H1 (cell line): ENCODE data around the gene PIAS1. TPM values are rescaled to one million over a fixed set of nuclear protein-coding genes. Genes with fewer than 3 reads are reported as not detected.
A peak's percentile ranks its signal among the peaks of the same experiment; 100 is the strongest.

Source experiments
- CTCF ChIA-PET: fragments of 300-600 bp; sonication (Branson Sonifier 250); formaldehyde crosslinking; loops from one replicate; lab custom pipeline; 2021; ENCODE audit not compliant: partially characterized antibody; lab: Charles Lee
- POLR2A ChIA-PET: fragments of 300-600 bp; sonication (Branson Sonifier 250); formaldehyde crosslinking; loops from one replicate; lab custom pipeline; 2021; ENCODE audit warnings: inconsistent platforms; ENCODE audit not compliant: partially characterized antibody; lab: Charles Lee
- DNase-seq, 2 experiments: peaks; one replicate each; pipeline versions ENCODE4 v3.0.0 to v3.0.0-alpha.2; 2010 to 2022; ENCODE audit warnings: low spot score in 2 of 2, low read depth in 1 of 2, mixed read lengths in 1 of 2
- FAIRE-seq: peaks from 2 replicates; lab custom pipeline; 2011; peaks lifted over from hg19 to GRCh38; lab: Jason Lieb, UNC
- H2AFZ ChIP-seq: 2 replicates; pipeline ENCODE4 v1.8.1; 2012; ENCODE audit warnings: low read length, inconsistent platforms
- H2AK5ac ChIP-seq: 2 replicates; pipeline ENCODE4 v1.6.1; 2013; ENCODE audit warnings: low read depth, low read length
- H2BK120ac ChIP-seq: replicated peaks from 2 replicates; pipeline ENCODE3; 2013; ENCODE audit warnings: low read depth, low read length, inconsistent platforms
- H2BK12ac ChIP-seq: 2 replicates; pipeline ENCODE4 v1.6.1; 2013; ENCODE audit warnings: low read depth, low read length
- H2BK15ac ChIP-seq: 2 replicates; pipeline ENCODE4 v1.6.1; 2013; ENCODE audit warnings: low read length
- H2BK20ac ChIP-seq: 2 replicates; pipeline ENCODE4 v1.6.1; 2013; ENCODE audit warnings: low read length
- H2BK5ac ChIP-seq: 2 replicates; pipeline ENCODE4 v1.6.1; 2013; ENCODE audit warnings: low read depth, low read length
- H3K14ac ChIP-seq: 2 replicates; pipeline ENCODE4 v1.6.1; 2013; ENCODE audit warnings: inconsistent platforms; ENCODE audit not compliant: insufficient read length
- H3K18ac ChIP-seq: 2 replicates; pipeline ENCODE4 v1.6.1; 2013; ENCODE audit warnings: low read length; ENCODE audit errors: extremely low read depth
- H3K23ac ChIP-seq: 2 replicates; pipeline ENCODE4 v1.6.1; 2013; ENCODE audit warnings: inconsistent platforms; ENCODE audit not compliant: insufficient read length
- H3K23me2 ChIP-seq: 2 replicates; pipeline ENCODE4 v1.6.1; 2013; ENCODE audit warnings: low read depth, low read length
- H3K27ac ChIP-seq: 2 replicates; pipeline ENCODE4 v1.6.1; 2011; ENCODE audit warnings: low read depth, low read length, inconsistent platforms
- H3K27me3 ChIP-seq, 4 experiments: replicated peaks in 1 of 4; 1 replicate in 1 of 4; 2 replicates in 3 of 4; pipeline versions ENCODE4 v1.6.1 to v1.8.1; 2011 to 2013; ENCODE audit warnings: low read length in 3 of 4, mild to moderate bottlenecking in 3 of 4, inconsistent platforms in 2 of 4, mixed read lengths in 2 of 4, moderate library complexity in 1 of 4; ENCODE audit not compliant: control insufficient read depth in 3 of 4, insufficient read depth in 3 of 4; ENCODE audit errors: extremely low read depth in 1 of 4
- H3K36me3 ChIP-seq, 4 experiments: 2 replicates each; pipeline versions ENCODE4 v1.6.1 to v1.8.1; 2011 to 2013; ENCODE audit warnings: mild to moderate bottlenecking in 4 of 4, low read length in 3 of 4, moderate library complexity in 2 of 4, control low read depth in 1 of 4, inconsistent platforms in 1 of 4; ENCODE audit not compliant: insufficient read depth in 4 of 4, control insufficient read depth in 2 of 4
- H3K4ac ChIP-seq: replicated peaks from 2 replicates; pipeline ENCODE3; 2013; ENCODE audit warnings: low read length, low read depth, mixed read lengths, inconsistent platforms; ENCODE audit not compliant: insufficient read length
- H3K4me1 ChIP-seq, 4 experiments: replicated peaks in 1 of 4; 1 replicate in 1 of 4; 2 replicates in 3 of 4; pipeline versions ENCODE4 v1.6.1 to v1.8.1; 2011 to 2013; ENCODE audit warnings: low read length in 3 of 4, inconsistent platforms in 2 of 4, mixed read lengths in 1 of 4; ENCODE audit not compliant: insufficient read depth in 4 of 4, control insufficient read depth in 3 of 4
- H3K4me2 ChIP-seq, 2 experiments: 2 replicates each; pipeline versions ENCODE4 v1.6.1 to v1.8.1; 2011 to 2013; ENCODE audit warnings: low read depth in 2 of 2, low read length in 2 of 2, control low read depth in 1 of 2, inconsistent platforms in 1 of 2, mild to moderate bottlenecking in 1 of 2; ENCODE audit not compliant: insufficient read depth in 1 of 2
- H3K4me3 ChIP-seq, 4 experiments: fragments of 200-600, 300-600 bp in 1 of 4; sonication (generic), shearing (Covaris generic), sonication (Bioruptor Twin) in 1 of 4; 2 replicates each; pipeline versions ENCODE4 v1.5.1 to v1.8.1; 2011 to 2016; ENCODE audit warnings: low read length in 4 of 4, low read depth in 3 of 4, control low read depth in 2 of 4, inconsistent platforms in 2 of 4, mild to moderate bottlenecking in 2 of 4, mixed read lengths in 1 of 4, moderate library complexity in 1 of 4; ENCODE audit not compliant: insufficient read depth in 2 of 4; ENCODE audit errors: extremely low read depth in 1 of 4
- H3K56ac ChIP-seq: replicated peaks from 2 replicates; pipeline ENCODE3; 2013; ENCODE audit warnings: low read depth, mild to moderate bottlenecking, mixed read lengths, low read length, inconsistent platforms; ENCODE audit not compliant: insufficient read length
- H3K79me1 ChIP-seq: 2 replicates; pipeline ENCODE4 v1.6.1; 2013; ENCODE audit warnings: low read depth, low read length, control low read depth
- H3K79me2 ChIP-seq, 2 experiments: 2 replicates each; pipeline versions ENCODE4 v1.6.1 to v1.8.1; 2012 to 2013; ENCODE audit warnings: low read length in 2 of 2, mild to moderate bottlenecking in 2 of 2, inconsistent platforms in 1 of 2; ENCODE audit not compliant: insufficient read depth in 2 of 2, control insufficient read depth in 1 of 2
- H3K9ac ChIP-seq, 4 experiments: replicated peaks in 1 of 4; 1 replicate in 1 of 4; 2 replicates in 3 of 4; pipeline versions ENCODE4 v1.6.1 to v1.8.1; 2011 to 2013; ENCODE audit warnings: low read depth in 3 of 4, low read length in 3 of 4, control low read depth in 2 of 4, mild to moderate bottlenecking in 2 of 4, moderate library complexity in 2 of 4, inconsistent platforms in 1 of 4; ENCODE audit errors: extremely low read depth in 1 of 4
- H3K9me3 ChIP-seq, 2 experiments: 2 replicates each; pipeline versions ENCODE4 v1.6.1 to v1.8.1; 2012 to 2013; ENCODE audit warnings: mild to moderate bottlenecking in 2 of 2, moderate library complexity in 2 of 2, control low read depth in 1 of 2, inconsistent platforms in 1 of 2, low read depth in 1 of 2, low read length in 1 of 2, mixed read lengths in 1 of 2; ENCODE audit not compliant: insufficient read depth in 2 of 2
- H4K20me1 ChIP-seq, 2 experiments: replicated peaks in 1 of 2; 2 replicates each; pipeline versions ENCODE3 to v1.8.1; 2011 to 2013; ENCODE audit warnings: inconsistent platforms in 2 of 2, low read length in 2 of 2, mild to moderate bottlenecking in 1 of 2; ENCODE audit not compliant: insufficient read depth in 2 of 2, control insufficient read depth in 1 of 2
- H4K5ac ChIP-seq: 2 replicates; pipeline ENCODE4 v1.6.1; 2013; ENCODE audit warnings: low read length, low read depth, mixed read lengths, inconsistent platforms; ENCODE audit not compliant: insufficient read length
- H4K8ac ChIP-seq: 2 replicates; pipeline ENCODE4 v1.8.0; 2013; ENCODE audit warnings: mild to moderate bottlenecking, moderate library complexity, low read length, inconsistent platforms; ENCODE audit not compliant: insufficient read depth; ENCODE audit errors: extremely low read depth
- H4K91ac ChIP-seq: replicated peaks from 2 replicates; pipeline ENCODE3; 2013; ENCODE audit warnings: low read length, mixed read lengths, inconsistent platforms; ENCODE audit not compliant: insufficient read length
- ATF3 ChIP-seq: IDR thresholded peaks from 2 replicates; pipeline ENCODE4 v1.6.1; 2011; ENCODE audit warnings: low read depth, mild to moderate bottlenecking, low read length; ENCODE audit not compliant: insufficient read depth
- CBX8 ChIP-seq: fragments of 300-800, 300-1000 bp; sonication (generic); IDR thresholded peaks from 2 replicates; pipeline ENCODE4 v1.7.1; 2016; ENCODE audit warnings: low read depth, low read length, borderline replicate concordance
- EZH2 ChIP-seq: fragments of 200-600 bp; sonication (generic); IDR thresholded peaks from 2 replicates; pipeline ENCODE4 v1.7.1; 2012; ENCODE audit warnings: low read depth, mild to moderate bottlenecking, moderate library complexity, low read length, inconsistent platforms; ENCODE audit not compliant: severe bottlenecking
- FOSL1 ChIP-seq: IDR thresholded peaks from 2 replicates; pipeline ENCODE4 v1.6.1; 2011; ENCODE audit warnings: mild to moderate bottlenecking, low read depth, low read length, moderate library complexity; ENCODE audit not compliant: insufficient read depth
- HDAC2 ChIP-seq, 2 experiments: fragments of 300-600 bp in 1 of 2; sonication (generic) in 1 of 2; IDR thresholded peaks; 2 replicates each; pipeline ENCODE4 v1.6.1; 2011 to 2012; ENCODE audit warnings: low read depth in 2 of 2, low read length in 2 of 2, mild to moderate bottlenecking in 2 of 2, moderate library complexity in 2 of 2, borderline replicate concordance in 1 of 2, inconsistent platforms in 1 of 2
- MAX ChIP-seq: IDR thresholded peaks from 2 replicates; pipeline ENCODE4 v1.6.1; 2012; ENCODE audit warnings: inconsistent platforms
- SIN3A ChIP-seq, 2 experiments: IDR thresholded peaks in 1 of 2; conservative IDR thresholded peaks in 1 of 2; 2 replicates each; pipeline ENCODE4 v1.6.1; 2011 to 2012; ENCODE audit warnings: low read length in 2 of 2, improper control_type of control experiment in 1 of 2, low read depth in 1 of 2, mild to moderate bottlenecking in 1 of 2
- WGBS, 2 experiments: shearing (Covaris generic) in 1 of 2; methylation state at CpG; one replicate each; pipeline versions ENCODE4 v1.1.6 to v1.1.7; 2013 to 2015; ENCODE audit warnings: low lambda C conversion rate in 2 of 2, mixed read lengths in 2 of 2, inconsistent platforms in 1 of 2, low coverage in 1 of 2, missing lambda C conversion rate in 1 of 2; ENCODE audit not compliant: insufficient replicate concordance in 2 of 2, insufficient coverage in 1 of 2, insufficient read length in 1 of 2; ENCODE audit errors: extremely low coverage in 1 of 2, missing lambda C conversion rate in 1 of 2; 5-methylcytosine and 5-hydroxymethylcytosine counted together
- polyA plus RNA-seq, 7 experiments: library from polyadenylated mRNA; depleted of rRNA in 3 of 7; stranded (reverse) in 5 of 7; unstranded in 2 of 7; fragments of >200 nt in 5 of 7; fragments of 200-250 nt in 2 of 7; gene quantifications; 1 replicate in 5 of 7; 2 replicates in 1 of 7; 4 replicates in 1 of 7; pipeline versions ENCODE4 v1.2.1 to v1.2.3, GENCODE V29; 2011 to 2013; ENCODE audit warnings: missing spikeins in 2 of 7, mixed read lengths in 2 of 7
- total RNA-seq: library from RNA; stranded (reverse); fragmentation: NEBNext Ultra II Directional; extraction: Animal tissue kit (Norgen Biotek cat#: 25700); gene quantifications from 2 replicates; pipeline ENCODE4 v1.2.1, GENCODE V29; 2021
- TF ChIP-seq, protein P1 (sequence below), 3 experiments: IDR thresholded peaks; 1 replicate in 2 of 3; 2 replicates in 1 of 3; pipeline versions ENCODE4 v1.5.1 to v1.6.1; 2011; ENCODE audit warnings: low read length in 3 of 3, mild to moderate bottlenecking in 3 of 3, inconsistent platforms in 2 of 3, low read depth in 1 of 3, moderate library complexity in 1 of 3; ENCODE audit not compliant: insufficient read depth in 1 of 3; ENCODE audit errors: control extremely low read depth in 1 of 3

The PIAS1 gene
- total and polyA plus RNA-seq, 2 of the 8 experiments (the other 6 are each of a cell fraction or from before 2014, with no cell fraction given) = 30.8 to 34.5 TPM

DNA sequence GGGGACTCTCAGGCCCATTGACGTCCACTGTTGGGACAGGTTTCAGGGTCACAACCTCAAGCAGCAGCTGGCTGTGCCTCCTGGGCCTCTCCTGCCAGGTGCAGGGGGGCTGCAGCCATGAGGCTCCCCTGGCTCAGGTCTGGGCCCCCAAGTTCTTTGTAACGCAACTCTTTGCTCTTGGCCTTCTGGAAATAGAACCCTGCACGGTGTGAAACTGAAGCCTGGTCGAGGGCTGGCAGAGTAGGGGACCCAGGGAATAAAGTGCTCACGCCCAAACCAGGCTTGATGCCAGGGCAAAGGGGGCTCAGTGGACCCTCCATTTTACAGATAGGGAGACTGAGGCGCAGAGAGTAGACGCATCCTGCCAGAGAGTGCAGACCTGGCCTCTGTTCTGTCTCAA, 150.2 kb downstream of the PIAS1 start:
- CTCF ChIA-PET = interaction anchor here (4.3 kb wide), 1 partner anchor 9 kb away, joined by 36 read pairs; no protein-coding TSS in a partner anchor
- 94% methylated on average over 7 of the region's 7 CpGs; no CpG with 5 or more reads in 1 of the 2 experiments for WGBS, 2 experiments
- Histone ChIP-seq H3K14ac (no peak overlapping the region), H2BK120ac (no peak overlapping the region), H2BK5ac (no peak overlapping the region), H3K4me3 (no peak overlapping the region), H2BK12ac (no peak overlapping the region), H2AFZ (no peak overlapping the region), H3K9ac (no peak overlapping the region), H4K91ac (no peak overlapping the region), H3K56ac (no peak overlapping the region), H3K4ac (no peak overlapping the region), H3K23me2 (no peaks in the 10 kb centered on the region), H3K9me3 (no peaks in the 10 kb centered on the region), H3K4me2 (no peak overlapping the region), H2BK20ac (no peak overlapping the region), H3K18ac (no peak overlapping the region), H3K4me1 (peaks cover 2 to 41% (median 27%) of the 10 kb centered on the region in 4 experiments), H2BK15ac (no peak overlapping the region), H4K8ac (peak overlapping the region; percentile 25; the same call in 1 of the 2 replicates), H3K27ac (no peak overlapping the region), H4K5ac (no peak overlapping the region), H3K36me3 (no peaks in the 10 kb centered on the region; a peak in 1 of 8 replicates), H3K79me1 (peaks cover 2% of the 10 kb centered on the region; the same call in 1 of the 2 replicates), H3K23ac (no peak overlapping the region), H3K27me3 (no peaks in the 10 kb centered on the region), H3K79me2 (0 out of 4 replicates have a peak, but pooled peaks cover 0 to 7% of the 10 kb centered on the region in 2 experiments), H4K20me1 (peaks cover 9 to 30% of the 10 kb centered on the region in 2 experiments), H2AK5ac (no peak overlapping the region)
- POLR2A ChIA-PET = interaction anchor here (1.0 to 1.3 kb wide), 2 partner anchors 10 to 12 kb away, joined by 3 read pairs; no protein-coding TSS in a partner anchor
- DNase-seq = no peak
- FAIRE-seq = no peak
- TF ChIP-seq EZH2 (no peak), MAX (no peak), CBX8 (no peak), FOSL1 (no peak), HDAC2 (IDR thresholded peaks at IDR 0.05; ENCODE audit: borderline replicate concordance in 1 of 2, low read depth in 2 of 2, low read length in 2 of 2) (no peak), SIN3A (conservative IDR thresholded peaks at IDR 0.05 in 1 of 2, IDR thresholded peaks at IDR 0.05 in 1 of 2; ENCODE audit: low read depth in 1 of 2, low read length in 2 of 2) (no peak), ATF3 (no peak)
- TF ChIP-seq, protein P1, sequence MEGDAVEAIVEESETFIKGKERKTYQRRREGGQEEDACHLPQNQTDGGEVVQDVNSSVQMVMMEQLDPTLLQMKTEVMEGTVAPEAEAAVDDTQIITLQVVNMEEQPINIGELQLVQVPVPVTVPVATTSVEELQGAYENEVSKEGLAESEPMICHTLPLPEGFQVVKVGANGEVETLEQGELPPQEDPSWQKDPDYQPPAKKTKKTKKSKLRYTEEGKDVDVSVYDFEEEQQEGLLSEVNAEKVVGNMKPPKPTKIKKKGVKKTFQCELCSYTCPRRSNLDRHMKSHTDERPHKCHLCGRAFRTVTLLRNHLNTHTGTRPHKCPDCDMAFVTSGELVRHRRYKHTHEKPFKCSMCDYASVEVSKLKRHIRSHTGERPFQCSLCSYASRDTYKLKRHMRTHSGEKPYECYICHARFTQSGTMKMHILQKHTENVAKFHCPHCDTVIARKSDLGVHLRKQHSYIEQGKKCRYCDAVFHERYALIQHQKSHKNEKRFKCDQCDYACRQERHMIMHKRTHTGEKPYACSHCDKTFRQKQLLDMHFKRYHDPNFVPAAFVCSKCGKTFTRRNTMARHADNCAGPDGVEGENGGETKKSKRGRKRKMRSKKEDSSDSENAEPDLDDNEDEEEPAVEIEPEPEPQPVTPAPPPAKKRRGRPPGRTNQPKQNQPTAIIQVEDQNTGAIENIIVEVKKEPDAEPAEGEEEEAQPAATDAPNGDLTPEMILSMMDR (IDR thresholded peaks at IDR 0.05; ENCODE audit: control extremely low read depth in 1 of 3, insufficient read depth in 1 of 3, low read depth in 1 of 3, low read length in 3 of 3) = no peak
